Measurements from ENCODE around the gene SMARCAD1. TPM values are rescaled to one million over a fixed set of nuclear protein-coding genes. Genes with fewer than 3 reads are reported as not detected.
"Not testable (repeated sequence)": the region's sequence is repeated elsewhere in the genome, so short reads cannot be mapped to it uniquely, and the experiment has no call there.

Gene SMARCAD1
- total RNA-seq, 1 donor from 2014 or later, result 16.4 TPM

- no peak for DNase-seq (ENCODE audit: low spot score)
Measured at GRCh38 chr4:94290245-94290644, 82.6 kb downstream of the SMARCAD1 start.

GRCh38 chr4:94293981-94294380 is 86.3 kb downstream of the SMARCAD1 start:
- not testable (repeated sequence) for DNase-seq (ENCODE audit: low spot score)

- DNase-seq (ENCODE audit: low spot score), result not testable (repeated sequence)
Measured at GRCh38 chr4:94295473-94295872, 87.8 kb downstream of the SMARCAD1 start.

- no peak for DNase-seq (ENCODE audit: low spot score)
Measured at GRCh38 chr4:94298725-94299252, 91.1 kb downstream of the SMARCAD1 start.

GRCh38 chr4:94302191-94302590 is 94.5 kb downstream of the SMARCAD1 start:
- no peak for DNase-seq (ENCODE audit: low spot score)

GRCh38 chr4:94304365-94304971 is 96.8 kb downstream of the SMARCAD1 start:
- no peak for DNase-seq (ENCODE audit: low spot score)

- DNase-seq (ENCODE audit: low spot score), result no peak
Measured at GRCh38 chr4:94305466-94306225, 98.0 kb downstream of the SMARCAD1 start.

- DNase-seq (ENCODE audit: low spot score), result no peak
Measured at GRCh38 chr4:94306713-94307112, 99.0 kb downstream of the SMARCAD1 start.

GRCh38 chr4:94307231-94307871 is 99.7 kb downstream of the SMARCAD1 start:
- DNase-seq (ENCODE audit: low spot score), result no peak

- not testable (repeated sequence) for DNase-seq (ENCODE audit: low spot score)
Measured at GRCh38 chr4:94319927-94320326, 112.3 kb downstream of the SMARCAD1 start.

- DNase-seq (ENCODE audit: low spot score), result no peak
Measured at GRCh38 chr4:94325835-94326234, 118.2 kb downstream of the SMARCAD1 start.

- no peak for DNase-seq (ENCODE audit: low spot score)
Measured at GRCh38 chr4:94329933-94330332, 122.3 kb downstream of the SMARCAD1 start.

GRCh38 chr4:94332983-94333590 is 125.4 kb downstream of the SMARCAD1 start:
- no peak for DNase-seq (ENCODE audit: low spot score)

- no peak for DNase-seq (ENCODE audit: low spot score)
Measured at GRCh38 chr4:94333866-94334265, 126.2 kb downstream of the SMARCAD1 start.

GRCh38 chr4:94334476-94334875 is 126.8 kb downstream of the SMARCAD1 start:
- no peak for DNase-seq (ENCODE audit: low spot score)

GRCh38 chr4:94334962-94335361 is 127.3 kb downstream of the SMARCAD1 start:
- DNase-seq (ENCODE audit: low spot score), result no peak

- no peak for DNase-seq (ENCODE audit: low spot score)
Measured at GRCh38 chr4:94336303-94336702, 128.6 kb downstream of the SMARCAD1 start.

- not testable (repeated sequence) for DNase-seq (ENCODE audit: low spot score)
Measured at GRCh38 chr4:94336791-94337190, 129.1 kb downstream of the SMARCAD1 start.

GRCh38 chr4:94338681-94339351 is 131.2 kb downstream of the SMARCAD1 start:
- DNase-seq (ENCODE audit: low spot score), result no peak

GRCh38 chr4:94339779-94340178 is 132.1 kb downstream of the SMARCAD1 start:
- no peak for DNase-seq (ENCODE audit: low spot score)

Measured in mesenteric fat pad (tissue), 1 donor.